GM21515 (cell line): ENCODE results near the gene SNED1.
A peak's percentile ranks its signal among the peaks of the same experiment; 100 is the strongest.
"Not testable (repeated sequence)": the region's sequence is repeated elsewhere in the genome, so short reads cannot be mapped to it uniquely, and the experiment has no call there.

Source experiments
- ATAC-seq: cut with Tn5 transposase; IDR thresholded peaks from one replicate; pipeline ENCODE4 v1.9.1; 2021; ENCODE audit not compliant: unreplicated experiment

SNED1 gene

DNA sequence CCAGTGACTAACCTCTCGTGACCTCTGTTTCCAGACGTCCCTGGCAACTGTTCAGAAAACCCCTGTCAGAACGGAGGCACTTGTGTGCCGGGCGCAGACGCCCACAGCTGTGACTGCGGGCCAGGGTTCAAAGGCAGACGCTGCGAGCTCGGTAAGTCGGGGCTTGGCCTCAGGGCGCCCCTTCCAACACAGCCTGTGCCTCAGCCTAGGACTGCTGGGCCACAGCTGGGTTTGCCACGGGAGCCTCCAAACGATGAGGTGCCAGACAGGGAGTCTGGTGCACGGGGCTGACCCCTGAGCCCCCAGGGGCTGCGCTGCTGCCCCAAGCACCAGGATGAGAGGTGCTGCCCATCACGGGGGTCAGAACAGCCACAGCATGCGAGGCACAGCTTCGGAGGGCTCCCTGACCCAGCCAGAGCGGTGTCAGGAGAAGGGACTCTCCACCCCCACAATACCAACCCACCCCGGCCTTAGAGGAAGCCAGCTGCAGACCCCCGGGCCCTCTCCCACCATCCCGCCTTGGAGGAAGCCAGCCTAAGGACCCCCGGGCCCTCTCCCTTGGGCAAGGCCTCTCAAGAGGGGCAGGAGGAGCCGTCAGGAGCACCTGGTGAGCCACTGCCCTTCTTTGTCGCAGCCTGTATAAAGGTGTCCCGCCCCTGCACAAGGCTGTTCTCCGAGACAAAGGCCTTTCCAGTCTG lies 83.4 kb downstream of the SNED1 start:
- no peak for ATAC-seq

DNA sequence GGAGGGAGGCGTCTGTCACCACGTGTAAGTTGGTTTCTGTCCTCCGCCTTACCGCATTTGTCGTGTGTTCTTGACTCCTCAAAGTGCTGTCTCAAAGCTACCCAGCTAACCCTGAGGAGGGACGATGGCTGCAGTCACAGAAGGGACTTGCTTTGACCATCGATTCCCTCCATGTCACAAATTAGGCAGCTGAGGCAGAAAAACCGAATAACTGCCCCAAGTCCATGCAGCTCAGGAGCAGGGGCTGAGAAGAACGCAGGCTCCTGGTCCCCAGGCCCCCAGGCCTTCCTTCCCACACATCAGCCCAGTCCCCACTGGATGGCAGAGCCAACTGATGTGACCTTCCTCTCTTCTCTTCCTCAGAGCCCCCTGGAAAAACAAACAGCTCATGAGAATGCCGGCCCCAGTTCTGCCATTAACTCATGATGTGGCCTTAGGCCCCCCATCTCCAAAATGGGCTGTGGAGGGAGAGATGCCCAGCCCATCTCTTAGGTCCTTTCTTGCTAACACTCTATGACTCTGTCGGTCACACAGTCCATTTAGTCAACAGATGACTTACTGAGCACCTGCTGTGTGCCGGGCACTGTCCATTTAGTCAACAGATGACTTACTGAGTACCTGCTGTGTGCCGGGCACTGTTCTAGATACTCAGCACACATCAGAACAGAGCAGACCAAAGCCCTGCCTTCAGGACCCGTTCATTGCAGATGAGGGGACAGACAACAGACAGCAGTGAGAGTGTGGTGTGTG lies 84.1 kb downstream of the SNED1 start:
- no peak for ATAC-seq

DNA sequence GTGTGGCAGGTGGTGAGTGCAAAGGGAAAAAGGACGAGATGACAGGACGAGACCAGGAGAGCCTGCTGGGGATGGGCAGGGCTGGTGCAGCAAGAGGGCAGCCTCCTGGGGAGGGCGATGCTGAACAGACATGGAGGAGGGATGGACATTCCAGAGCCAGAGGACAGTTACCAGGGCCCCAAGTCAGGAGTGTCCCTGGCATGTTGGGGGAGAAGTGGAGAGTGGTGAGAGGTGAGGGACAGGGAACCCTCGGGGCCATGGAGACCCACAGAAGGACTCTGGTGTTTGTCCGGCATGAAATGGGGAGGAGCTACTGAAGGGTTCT lies 84.6 kb downstream of the SNED1 start:
- no peak for ATAC-seq

DNA sequence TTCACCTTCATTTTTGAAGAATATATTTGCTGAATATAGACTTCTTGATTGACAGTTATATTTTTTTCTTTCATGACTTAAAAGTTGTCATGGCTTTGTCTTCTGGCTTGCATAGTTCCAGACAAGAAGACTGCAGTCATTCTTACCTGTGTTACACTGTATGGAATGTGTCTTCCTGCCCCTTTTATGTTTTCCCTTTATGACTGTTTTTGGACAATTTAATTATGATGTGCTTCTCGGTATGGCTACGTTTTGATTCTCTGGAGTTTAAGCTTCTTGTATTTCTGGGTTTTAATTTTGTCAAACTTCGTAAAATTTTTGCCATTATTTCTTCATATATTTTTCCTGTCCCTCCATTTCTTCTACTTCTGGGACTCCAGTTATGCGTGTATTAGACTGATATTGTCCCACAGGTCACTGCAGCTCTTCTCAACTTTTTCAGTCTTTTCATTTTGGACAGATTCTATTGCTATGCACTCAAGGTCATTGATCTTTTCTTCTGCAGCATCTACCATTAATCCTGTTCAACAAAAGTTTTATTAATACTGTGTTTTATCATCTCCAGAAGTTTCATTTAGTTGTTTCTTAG lies 86.5 kb downstream of the SNED1 start:
- no peak for ATAC-seq

DNA sequence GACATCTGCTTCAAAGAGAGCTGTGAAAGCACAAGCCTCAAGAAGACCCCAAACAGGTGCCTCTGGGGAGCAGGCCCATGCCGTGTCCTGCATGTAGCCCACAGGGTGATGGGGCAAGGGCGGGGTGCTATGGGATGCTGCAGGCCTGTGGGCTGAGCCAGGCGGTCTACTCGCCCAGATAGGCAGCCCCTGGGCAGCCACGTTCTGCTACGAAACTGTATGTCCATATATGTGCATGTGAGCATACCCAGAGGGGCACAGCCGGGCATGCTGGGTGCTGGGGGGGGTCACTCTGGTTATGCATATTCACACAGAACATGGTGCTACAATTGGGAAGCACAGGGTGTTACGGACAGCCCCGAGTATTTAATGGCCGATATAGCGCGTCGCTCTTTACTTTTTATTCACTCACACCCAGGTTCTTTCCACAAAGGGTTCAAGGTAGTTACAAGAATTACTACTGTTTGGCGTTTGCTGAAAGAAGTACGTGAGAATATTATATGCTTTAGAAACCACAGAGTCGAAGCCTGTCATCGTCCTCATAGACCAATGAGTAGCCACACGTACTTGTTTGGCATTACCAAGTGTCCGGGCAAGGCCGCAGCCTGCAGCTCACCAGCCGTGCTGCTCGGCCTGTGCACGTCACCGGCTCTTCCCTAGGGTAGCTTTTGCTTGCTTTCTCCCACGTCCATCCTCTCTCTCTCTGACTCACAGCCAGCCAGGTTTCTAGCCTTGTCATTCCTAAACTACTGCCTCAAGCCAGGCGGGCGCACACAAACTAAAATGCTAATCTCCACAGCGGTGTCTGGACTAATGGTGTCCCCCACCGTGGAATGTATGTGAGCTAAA lies 89.2 kb downstream of the SNED1 start:
- ATAC-seq, result peak; percentile 46

DNA sequence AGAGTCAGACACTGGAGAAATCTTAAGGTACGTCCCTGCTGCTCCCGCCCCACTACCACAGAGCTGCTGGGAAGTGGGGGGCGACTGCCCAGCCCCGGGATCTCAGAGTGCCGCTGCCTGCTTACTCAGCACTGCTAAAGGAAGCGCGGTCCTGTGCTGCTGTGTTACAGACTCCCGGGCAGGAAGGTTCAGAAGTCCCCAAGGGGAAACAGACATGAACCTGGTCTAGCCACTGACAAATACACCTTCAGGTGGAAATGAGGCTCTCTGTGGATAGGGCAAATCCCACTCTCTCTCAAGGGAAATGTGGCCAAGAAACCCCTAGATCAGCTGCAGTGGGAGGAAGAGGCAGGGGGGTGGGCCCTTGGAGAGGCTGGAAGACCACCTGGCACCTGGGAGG lies 90.0 kb downstream of the SNED1 start:
- peak; percentile 43 for ATAC-seq

DNA sequence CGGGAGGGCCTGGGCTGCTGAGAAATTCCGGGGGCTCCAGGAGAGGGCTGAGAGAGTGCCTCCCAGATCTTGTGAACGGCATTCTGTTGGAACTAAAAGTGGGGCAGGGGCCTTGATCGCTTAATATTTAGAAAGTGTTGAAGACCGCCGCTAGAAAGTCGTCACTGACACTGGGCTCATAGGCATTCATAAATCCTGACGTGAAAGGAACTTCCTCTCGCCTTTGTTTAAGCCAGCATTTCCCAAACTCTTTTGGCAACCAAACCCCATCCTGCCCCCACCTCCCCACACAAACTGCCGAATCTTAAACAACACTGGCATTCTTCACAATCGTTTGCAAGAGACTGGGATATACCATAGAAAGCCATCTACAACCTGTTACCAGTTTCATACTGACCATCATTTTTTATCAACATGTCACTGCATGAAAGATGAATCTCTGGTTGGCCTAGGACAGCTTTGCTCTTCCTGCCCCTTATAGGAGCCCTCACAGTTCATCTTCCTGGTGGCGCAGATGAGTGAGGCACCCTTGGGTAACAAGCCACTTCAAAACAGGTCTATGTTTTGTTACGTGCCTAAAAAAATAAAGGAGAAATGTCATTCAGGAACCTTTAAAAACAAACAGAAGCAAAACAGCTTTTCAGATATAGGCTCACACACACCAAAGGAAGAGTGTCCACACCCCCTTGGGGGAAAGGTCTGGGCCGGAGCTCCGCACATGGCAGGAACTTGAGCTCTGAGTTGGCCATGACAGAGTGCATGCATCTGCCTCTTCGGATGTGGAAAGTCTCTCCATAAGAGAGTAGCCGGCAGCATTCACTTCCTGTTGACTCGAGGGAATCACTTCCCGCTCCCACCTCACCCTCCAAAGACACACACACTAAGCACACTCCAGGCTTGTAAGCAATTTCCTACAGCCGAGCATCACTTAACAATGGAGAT lies 90.6 kb downstream of the SNED1 start:
- no peak for ATAC-seq

DNA sequence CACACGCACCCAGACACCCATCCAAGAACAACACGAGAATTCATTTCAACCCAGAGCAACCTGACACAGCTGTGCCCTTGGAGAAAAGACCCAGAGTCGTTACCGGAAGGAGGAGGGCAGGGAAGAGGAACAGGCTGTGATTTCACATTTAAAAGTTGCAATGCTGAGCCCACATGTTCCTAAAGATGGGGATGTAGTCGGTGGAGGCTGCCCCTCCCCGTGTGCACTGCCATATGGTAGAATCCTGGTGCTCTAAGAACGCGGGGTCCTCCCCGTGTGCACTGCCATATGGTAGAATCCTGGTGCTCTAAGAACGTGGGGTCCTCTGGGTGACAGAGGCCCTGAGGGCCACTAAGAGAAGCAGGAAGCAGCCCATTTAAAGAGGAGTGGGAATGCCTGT lies 92.8 kb downstream of the SNED1 start:
- no peak for ATAC-seq

DNA sequence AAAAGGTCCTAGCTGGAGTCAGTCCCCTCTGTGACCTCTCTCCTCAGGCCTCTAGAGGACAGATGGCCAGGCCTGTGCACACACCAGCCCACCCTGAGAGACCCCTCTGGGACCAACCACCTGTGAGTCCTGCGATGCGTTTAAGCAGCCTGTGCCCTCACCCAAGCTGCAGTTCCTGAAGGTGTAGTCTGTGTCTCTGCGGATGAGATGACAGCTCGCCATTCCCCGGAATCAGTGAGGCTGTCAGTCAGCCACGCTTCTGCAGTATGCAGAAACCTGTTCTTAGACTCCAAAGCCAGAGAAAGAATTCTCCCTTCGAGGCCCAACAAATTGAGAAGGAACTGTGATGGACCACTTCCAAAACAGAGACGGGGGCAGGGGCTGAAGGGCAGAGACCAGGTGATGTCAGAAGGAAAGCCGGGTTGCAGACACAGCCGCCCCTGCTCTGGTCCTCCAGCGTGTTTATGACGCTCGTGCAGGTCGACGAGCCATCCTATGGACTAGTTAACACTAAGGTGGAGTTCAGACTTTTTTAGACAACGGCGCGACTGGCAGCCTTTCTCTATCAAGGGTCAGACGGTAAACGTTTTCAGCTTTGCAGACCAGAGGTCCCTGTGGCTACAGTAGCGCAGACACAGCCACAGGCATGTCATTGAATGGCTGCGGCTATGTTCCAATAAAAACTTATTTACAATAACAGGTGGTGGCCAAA lies 93.5 kb downstream of the SNED1 start:
- no peak for ATAC-seq

DNA sequence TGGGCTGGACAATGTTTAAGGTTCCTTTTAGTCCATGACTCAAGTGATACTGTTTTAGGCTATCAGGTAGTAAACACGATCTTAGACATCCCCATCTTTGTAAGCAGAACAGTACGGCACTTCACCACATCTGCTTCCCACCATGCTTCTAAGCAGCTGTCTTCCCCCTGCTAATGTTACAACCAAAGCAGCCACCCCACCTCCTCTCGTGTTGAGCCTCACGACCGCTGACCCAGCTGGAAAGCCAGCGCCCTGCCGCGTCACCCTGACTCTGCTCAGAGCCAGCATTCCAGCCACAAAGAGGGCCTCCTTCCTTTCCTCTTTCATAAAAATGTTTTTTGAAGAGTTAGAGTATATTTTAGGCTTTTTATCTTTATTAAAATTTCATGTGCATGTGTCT lies 94.3 kb downstream of the SNED1 start:
- ATAC-seq, result no peak

DNA sequence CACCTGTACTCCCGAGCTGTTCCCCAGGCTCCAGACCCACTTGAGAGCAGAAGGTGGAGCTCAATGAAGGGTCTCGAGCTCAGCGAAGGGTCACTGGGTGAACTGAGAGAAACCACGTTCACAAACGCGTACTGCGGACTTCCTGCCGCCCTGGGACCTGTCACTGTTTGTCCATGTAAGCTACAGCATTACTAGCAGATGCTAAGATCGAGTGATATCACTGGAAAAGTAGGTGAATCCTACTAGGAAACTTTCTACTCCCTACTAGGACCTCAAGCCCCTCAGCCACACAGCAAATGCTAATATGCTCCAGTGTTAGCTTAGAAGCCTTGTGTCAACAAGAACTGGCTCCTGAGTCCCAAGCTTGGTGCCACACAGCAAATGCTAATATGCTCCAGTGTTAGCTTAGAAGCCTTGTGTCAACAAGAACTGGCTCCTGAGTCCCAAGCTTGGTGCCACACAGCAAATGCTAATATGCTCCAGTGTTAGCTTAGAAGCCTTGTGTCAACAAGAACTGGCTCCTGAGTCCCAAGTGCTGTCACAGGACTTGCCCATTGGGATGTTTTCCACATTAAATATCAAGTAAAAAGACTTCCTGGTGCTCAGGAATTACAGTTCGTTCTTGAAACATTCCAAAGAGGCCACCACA lies 94.8 kb downstream of the SNED1 start:
- not testable (repeated sequence) for ATAC-seq

DNA sequence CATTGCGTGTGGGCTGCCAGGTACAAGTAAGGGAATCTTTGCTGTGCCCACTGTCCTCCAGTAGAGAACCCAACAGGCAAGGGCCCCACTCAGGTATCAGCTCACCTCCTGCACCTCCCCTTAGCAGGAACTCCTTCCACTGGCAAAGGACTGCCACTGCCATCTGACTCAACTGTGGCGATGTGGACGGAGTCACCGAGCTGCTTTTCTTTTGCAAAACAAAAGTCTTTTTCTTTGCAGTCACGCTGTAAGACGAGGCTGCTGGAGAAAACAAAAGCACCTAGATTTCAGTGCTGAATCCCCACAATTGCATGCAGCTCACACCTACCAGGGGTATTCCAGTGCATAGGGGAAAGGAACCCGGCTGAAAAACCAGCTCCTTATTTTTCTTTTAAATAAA lies 95.8 kb downstream of the SNED1 start:
- ATAC-seq, result no peak

DNA sequence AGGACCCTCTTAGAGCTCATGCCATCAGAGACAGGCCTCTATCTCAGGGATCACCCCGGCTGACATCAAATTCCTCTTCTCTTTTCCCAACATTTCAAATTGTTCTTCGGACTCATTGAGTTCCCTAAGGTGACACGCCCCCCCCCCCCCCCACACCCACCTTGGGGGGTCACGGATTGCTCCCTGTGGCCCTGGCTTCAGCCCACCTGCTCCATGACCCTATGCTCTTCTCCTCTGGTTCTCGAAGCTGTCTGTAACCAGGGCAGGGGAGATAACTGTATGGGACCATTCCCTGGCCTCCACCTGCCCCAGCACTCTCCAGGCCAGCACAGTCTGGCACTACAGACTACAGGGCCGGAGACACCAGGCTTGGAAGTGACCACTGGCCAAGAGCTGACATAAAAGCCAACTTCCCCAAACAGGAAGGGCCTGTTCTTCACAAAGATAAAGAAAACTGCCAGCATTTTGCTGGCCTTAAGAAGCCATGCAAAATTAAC lies 96.6 kb downstream of the SNED1 start:
- no peak for ATAC-seq

DNA sequence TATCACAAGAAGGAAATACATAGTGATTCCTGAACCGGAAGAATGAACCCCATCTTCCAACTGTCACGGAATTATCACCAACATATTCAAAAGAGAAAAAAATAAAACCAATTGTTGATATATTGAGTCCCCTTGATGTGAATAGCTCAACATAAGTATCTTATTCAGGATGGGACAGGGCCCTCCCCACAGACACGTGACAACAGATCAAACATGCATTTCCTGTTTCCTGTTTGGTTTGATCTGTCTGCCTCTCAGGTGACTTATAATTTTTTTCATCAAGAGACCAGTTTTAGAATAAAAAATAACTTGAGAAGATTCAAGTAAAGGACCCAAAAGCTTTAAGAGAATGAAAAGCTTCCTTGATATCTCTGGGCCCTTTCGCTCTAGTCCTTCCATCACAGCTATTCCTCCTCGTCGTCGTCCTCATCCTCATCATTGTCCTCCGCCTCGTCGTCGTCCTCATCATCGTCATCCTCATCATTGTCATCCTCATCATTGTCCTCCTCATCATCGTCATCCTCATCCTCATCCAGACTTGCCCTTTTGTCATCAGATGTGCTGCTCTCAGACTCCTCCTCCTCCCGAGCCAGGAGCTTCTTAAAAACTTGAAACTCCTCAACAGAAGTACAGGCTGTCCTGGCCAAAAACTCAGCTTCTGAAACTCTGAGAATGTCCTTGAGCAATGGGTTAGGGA lies 97.3 kb downstream of the SNED1 start:
- ATAC-seq, result no peak

DNA sequence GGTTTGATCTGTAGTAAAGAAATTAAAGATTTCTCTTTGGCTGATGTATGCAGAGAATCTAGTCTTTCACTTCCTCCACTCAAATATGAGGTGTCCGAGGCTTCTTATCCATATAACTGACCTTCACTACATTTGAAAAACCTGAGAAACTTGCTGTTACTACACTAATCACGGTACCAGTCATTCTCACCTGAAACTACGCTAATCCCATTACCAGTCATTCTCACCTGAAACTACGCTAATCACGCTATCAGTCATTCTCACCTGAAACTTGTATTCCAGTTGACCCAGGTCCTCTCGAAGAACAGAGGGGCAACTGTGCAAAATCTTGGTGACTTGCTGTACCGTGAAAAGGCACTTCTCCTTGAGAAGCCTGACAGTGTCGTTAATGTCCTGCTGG lies 98.6 kb downstream of the SNED1 start:
- peak; percentile 39 for ATAC-seq

DNA sequence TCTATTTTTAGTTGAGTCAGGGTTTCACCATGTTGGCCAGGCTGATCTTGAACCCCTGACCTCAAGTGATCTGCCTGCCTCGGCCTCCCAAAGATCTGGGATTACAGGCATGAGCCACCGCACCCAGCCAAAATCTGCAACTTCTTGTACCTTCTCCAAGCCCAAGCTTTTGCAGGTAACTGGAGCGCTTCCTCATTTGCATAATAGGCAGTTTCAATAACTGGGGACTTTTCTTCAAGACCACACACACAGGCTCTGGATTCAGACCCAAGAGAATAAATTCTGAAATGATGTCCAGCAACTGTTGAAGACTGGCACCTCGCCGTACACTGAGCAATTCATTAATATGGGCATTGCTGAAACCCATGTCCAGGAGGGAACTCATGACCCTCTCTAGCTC lies 100.8 kb downstream of the SNED1 start:
- ATAC-seq, result no peak

DNA sequence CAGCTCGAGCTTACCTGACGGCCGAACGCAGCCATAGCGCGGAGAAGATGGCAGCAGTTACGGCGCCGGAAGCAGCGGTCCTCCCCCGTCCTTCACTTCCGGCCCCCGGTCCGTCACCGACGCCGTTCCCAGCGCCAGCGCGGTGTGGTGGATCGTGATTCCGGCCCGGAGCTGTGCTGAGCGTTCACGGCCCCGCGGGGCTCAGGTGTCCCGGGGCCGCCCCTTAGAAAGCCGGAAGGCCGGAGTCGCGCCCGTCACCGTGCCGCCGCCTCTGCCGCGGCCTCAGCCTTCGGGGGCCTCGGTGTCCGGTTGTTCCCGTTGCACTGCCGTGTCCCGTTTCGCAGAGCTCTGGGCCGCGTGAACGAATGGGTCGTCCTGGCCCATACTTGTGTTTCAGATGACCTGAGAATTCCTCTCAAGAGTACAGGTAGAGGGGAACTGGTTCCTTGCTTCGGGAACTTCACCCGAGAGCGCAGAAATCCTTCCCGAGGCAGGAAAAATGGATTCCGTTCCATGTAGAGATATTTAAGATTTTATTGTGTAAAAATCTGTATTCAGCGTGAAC lies 103.9 kb downstream of the SNED1 start, which contains the start of gene MTERF4:
Gene MTERF4 (minus strand): TSS at position 49 of the 565 bp plus-strand sequence. CDS start 14 bp downstream, at position 35.
- ATAC-seq, result peak; percentile 76

DNA sequence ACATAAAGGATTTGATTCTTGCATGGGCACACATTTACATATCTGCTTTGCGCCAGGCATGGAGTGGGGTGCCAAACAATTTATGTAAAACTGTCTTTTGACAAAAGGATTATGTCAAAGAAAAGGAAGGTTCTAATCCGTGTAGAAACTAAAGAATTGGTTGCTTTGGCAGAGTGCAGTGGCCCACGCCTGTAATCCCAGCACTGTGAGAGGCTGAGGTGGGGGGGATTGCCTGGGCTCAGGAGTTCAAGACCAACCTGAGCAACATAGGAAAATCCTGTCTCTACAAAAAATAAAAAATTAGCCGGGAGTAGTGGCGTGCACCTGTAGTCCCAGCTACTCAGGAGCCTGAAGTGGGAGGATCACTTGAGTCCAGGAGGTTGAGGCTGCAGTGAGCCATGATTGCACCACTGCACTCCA lies 104.8 kb downstream of the SNED1 start:
- no peak for ATAC-seq
